Mesenteric fat pad (tissue), 1 donor: ENCODE data around the gene STX5. TPM values are rescaled to one million over a fixed set of nuclear protein-coding genes. Genes with fewer than 3 reads are reported as not detected.
"Not testable (repeated sequence)": the region's sequence is repeated elsewhere in the genome, so short reads cannot be mapped to it uniquely, and the experiment has no call there.

ENCODE experiments used
- DNase-seq: peaks from one replicate; pipeline ENCODE4 v3.0.0-alpha.2; 2020; ENCODE audit warnings: low spot score
- total RNA-seq: library from RNA; stranded (reverse); fragmentation: NEBNext Ultra II Directional; extraction: Animal tissue kit (Norgen Biotek cat#: 25700); gene quantifications from one replicate; pipeline ENCODE4 v1.2.1, GENCODE V29; 2021
- donor health status: DM: yes; HTN: yes; CAD: no.

STX5 gene
- total RNA-seq, 1 donor from 2014 or later, result 41.8 TPM

DNA sequence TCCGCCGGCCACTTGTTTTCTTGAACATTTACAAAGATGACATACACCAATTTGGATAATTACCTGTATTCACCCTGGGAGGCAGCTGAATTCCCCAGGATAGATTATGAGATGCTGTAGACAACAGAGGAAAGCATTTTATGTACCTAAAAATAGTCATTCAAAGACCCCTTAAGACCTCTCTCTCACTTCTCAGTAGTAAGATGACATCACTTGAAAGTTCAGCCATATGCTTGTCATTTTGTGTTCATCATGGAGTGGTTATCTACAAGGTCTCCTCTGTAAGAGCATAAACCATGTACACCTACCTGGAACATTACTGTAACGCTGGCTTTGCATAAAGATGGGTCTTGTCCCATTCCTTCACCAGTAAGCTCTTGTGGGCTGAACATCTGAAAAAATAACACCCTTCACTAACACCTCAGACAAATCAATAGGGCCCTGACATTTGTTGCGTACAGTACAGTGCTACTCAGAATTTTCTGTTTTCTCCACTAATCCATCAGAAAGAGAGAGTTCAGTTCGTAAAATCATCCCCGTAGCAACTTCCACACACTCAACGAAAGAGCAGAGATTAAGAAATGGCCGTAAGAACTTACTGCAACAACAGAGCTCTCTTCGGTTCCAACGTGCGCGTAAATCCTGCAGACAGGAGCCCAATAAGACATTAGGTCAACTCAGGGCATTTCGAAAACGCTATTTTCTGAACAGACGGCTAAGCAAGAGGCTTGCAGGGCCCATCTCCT is 23.1 kb upstream of the STX5 start:
- DNase-seq, result no peak

DNA sequence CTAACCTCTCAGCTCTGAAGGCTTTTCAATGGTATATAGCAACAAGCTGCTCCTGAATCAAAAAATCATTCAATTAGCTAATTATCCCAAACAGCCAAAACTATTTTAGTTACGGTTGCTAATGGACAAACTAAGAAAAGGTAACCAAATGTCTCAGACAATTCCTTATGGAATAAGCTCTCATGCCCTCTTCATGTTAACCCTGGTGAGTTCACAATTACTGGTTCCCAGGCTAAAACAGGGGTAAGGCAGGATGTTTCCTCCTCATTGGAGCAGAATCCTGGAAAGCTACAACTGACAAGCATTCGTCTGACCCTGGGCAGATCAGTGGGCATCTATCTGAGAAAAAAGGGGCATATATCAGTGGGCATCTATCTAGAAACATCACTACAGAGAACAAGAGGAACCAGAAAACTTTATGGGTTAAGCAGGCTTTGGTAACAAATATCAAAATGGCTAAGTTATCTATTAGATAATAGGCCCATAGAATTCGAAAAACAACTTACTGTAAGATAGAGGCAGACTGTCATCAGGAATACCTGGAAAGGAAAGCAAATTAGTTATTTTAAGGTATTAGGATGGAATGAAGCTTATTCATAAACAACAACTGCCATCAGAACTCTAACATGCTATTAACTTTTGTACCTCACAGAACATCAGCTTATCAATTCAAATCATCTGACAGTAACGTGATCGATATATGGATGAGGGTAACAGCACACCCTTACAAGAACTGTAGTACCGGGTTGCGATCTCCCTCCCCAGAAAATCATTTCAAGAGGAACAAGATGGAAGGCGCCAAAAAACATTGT is 22.4 kb upstream of the STX5 start:
- no peak for DNase-seq

DNA sequence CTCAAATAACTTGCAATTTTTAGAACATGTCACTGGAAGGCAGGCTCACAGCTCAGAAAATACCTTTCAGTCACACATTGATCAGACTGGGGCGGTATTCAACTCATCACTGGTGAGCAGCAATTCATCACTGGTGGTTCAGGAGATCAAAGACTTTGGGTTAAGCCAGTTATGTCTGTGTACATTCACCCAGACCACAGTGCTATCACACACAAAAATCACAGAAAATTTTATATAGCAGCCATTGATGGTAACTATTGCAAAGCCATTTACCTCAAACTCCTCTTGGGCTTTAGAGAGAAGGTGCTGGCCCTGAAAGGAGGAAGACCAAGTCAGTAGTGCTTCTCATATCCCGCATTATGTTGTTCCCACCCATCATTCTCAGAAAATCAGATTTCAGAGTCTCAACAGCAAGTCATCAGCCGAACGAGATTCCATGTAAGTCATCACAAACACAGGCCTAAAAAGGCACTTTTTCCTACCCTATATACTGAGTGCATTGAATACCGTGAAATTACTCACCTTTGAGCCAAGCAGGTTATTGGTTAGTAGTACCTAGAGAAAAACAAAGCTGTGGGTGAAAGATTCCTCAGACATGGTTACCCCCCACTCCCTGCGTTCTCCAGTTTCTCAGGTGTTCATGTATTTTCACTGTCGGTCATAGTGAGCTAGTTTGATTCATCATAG is 21.6 kb upstream of the STX5 start:
- no peak for DNase-seq

DNA sequence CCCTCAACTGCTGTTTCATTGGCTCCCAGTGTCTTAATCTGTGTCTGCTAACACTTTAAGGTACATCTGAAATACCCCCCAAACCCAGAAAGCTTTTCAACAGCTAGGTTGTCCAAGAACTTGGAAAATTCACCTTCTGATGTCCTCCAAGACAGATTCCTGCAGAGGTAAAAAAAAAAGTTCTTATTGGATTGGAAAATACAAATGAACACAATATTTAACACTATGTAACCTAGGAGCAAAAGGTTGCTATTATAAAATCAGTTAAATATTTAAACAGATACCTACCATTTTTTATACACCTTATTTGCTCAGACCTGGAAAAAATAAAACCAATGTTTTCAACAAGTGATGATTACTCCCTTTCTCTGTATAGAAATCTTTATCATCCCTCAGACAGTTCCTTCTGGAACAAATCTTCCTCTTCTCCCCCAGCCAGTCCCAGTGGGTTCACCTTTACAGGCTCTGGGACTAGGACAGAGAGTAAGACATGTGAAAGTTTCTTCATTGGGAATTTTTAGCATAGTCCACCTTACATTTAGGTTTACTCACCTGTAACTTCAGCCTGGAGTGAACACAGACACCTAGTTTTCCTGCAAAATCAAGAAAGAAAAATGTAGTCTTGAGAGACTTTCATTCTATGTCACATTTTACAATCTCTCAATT is 20.8 kb upstream of the STX5 start:
- no peak for DNase-seq

DNA sequence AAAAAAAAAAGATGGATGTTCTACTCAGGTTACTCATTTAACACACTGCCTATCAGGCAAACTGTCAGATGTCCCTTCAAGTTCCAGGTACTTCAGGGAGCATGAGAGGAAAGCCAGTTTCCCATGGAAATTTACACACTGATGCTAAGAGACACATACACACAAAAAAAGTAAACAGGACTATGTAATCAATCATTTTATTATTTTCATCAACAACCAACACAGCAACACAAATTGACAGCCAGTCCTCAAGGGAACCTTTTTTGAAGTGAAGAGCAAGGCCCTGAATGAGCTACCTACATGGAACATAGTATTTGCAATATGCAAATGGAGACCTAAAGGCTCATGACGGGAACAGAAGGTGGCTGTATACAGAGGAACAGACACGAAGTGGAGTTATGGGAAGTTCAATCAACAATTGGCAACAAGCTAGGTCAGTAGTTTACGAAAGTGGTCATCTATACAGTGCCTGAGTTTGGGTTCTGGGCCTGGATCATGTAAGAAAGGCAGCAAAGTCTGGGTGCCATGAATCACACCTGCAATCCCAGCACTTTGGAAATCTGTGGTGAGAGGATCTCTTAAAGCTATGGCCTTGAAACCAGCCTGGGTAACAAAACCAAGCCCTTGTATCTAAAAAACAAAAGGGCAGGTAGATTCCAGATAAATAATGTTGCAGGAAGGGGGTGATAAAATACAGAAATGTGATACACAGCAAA is 20.1 kb upstream of the STX5 start:
- no peak for DNase-seq

DNA sequence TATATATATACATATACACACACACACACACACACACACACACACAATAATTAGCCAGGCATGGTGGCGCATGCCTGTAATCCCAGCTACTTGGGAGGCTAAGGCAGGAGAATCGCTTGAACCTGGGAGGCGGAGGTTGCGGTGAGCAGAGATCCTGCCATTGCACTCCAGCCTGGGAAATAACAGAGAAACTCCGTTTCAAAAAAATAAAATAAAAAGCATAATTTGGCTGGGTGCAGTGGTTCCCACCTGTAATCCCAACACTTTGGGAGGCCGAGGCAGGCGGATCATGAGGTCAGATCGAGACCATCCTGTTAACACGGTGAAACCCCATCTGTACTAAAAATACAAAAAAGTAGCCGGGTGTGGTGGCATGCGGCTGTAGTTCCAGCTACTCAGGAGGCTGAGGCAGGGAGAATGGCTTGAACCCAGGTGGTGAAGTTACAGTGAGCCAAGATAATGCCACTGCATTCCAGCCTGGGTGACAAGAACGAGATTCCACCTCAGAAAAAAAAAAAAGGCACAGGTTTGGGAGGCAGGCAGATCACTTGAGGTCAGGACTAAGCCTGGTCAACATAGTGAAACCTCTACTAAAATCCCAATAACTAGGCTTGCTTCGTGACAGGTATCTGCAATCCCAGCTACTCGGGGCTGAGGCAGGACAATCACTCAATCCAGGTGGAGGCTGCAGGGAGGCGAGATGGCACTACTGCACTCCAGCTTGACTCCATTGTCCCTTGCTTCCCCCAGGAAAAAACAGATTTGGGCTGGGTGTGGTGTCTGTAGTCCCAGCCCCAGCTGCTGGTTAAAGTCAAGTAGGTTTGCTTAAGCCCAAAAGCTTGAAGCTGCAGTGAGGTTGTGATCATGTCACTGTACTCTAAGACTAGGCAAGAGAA is 19.3 kb upstream of the STX5 start:
- no peak for DNase-seq

DNA sequence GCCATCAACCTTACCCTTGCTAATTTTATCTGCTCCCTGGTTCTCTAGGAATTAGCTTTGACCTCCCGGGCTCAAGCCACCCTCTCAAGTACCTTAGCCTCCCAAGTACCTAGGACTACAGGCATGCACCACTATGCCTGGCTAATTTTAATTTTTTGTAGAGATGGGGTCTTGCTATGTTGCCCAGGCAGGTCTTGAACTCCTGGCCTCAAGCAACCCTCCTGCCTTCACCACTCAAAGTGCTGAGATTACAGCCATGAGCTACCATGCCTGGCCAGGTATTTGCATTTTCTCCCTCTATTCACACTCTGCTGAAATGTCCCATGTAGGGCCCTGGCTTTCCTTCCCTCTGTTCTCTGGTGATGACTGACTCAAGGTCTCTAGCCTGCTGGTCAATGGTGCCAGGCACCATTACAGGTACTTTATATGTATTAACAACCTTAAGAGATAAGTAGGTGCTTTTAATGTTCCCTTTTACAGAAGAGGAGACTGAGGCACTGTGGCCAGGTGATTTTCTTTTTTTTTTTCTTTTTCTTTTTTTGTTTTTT is 16.0 kb upstream of the STX5 start:
- DNase-seq, result no peak

DNA sequence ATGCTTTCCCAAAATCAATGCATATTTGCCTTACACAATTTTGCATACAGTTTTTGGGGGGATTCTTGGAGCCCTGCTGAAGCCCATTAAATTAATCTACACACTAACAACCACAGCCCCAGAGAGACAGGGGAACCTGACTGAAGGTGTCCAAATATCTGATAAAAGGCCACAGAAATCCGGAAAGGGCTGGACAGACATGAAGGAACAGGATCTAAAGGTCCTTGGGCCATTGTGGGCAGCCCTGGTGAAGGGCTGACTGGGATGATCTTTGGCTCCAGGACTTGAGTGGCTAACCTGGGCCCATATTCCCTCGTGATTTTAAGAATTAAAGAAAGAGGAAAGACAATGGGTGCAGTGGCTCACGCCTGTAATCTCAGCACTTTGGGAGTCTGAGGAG is 14.3 kb upstream of the STX5 start:
- DNase-seq, result no peak

DNA sequence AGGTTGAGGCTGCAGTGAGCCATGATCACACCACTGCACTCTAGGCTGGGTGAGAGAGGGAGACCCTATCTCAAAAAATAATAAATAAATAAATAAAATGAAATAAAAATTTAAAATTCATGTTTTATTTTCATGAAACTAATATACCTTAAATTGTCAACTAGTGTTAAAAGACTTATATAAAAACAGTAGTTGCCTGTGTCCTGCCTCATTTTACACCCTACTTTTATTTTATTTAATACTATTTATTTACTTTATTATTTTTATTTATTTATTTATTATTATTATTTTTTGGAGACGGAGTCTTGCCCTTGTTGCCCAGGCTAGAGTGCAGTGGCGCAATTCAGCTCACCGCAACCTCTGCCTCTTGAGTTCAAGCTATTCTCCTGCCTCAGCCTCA is 12.3 kb upstream of the STX5 start:
- DNase-seq, result no peak

DNA sequence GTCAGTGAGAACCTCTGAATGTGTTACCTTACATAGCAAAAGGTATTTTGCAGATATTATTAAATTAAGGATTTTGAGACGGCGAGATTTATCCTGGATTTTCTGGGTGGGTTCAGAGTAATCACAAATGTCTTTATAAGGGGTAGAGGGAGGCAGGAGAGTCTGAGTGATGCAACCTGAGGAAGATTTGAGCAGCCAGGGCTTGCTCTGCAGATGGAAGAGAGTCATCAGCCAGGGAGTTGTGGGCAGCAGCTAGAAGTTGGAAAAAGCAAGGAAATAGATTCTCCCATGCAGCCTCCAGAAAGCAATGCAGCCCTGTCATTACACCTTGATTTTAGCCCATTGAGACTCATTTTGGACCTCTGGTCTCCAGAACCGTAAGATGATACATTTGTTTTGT is 11.6 kb upstream of the STX5 start:
- no peak for DNase-seq

DNA sequence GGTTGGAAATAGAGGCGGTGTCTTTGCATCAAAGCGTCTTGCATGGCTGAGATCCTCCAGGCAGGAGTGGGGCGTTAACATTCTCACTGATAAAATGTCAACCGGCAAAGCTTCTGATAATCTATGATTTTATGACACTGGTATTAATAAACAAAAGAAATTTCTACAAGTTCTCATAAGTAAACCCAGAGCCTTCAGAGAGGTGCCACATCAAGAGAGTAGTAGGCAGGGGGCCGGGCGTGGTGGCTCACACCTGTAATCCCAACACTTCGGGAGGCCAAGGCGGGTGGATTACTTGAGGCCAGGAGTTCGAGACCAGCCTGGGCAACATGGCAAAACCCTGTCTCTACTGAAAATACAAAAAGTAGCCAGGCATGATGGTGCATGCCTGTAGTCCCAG is 11.0 kb upstream of the STX5 start:
- not testable (repeated sequence) for DNase-seq

DNA sequence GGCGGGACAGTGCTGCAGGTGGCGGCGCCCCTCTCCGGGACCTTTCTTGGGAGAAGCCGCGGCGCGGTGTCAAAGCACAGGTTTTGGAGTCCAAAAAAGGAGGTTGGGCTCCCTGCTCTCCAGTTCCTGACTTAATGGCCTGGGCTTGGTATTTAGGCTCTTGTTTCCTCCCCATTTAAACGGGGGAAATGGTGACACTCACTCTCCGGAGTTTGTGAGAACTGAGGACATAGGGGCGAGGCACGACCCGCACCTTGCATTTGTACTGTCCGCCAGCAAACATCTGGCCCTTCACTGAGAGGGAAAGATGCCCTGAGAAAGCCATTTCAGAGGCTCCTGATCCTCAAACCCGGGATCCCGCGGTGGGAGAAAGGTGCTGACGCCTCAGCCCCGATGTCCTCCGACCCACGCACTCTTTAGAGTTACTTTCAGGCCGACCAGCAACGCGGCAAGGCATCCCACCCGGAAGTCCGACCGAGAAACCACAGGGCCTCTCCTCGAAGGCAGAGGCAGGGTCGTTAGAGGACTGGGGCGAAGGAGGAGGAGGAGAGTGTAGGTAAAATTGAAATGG is 10.4 kb upstream of the STX5 start:
- DNase-seq, result peak; percentile 93

DNA sequence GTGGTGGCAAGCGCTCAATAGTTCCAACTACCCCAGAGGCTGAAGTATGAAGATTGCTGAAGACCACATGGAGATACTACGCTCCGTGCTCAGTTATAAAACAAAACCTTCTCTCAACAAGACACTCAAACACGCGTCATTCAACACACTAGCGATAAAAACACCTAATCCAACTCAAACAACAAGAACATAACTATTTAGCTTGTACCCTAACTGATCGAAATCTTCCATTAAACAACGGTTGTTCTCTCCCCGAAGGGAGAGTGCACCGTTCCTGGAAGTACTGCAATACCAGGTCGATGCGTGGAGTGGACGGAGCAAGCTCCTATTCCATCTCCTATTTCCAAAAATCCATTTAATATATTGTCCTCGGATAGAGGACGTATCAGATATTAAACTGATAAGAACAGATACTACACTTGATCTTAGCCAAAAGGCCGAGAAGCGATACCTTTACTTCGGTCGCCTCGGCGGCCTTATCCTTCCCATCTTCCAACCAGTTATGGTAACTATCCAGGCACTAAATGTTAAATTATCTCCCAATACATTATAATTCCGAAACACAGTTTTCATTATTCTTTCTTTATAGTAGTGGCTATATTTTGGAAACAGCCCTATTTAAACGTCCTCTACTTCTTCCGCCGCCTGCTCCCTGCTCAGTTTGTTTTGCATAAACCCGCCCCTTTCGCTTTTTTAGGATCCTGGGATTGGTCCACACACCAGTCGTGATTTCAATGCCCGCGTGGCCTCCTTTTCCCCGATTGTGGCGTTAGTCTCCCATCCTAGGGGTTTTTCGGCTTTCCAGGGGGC is 9.7 kb upstream of the STX5 start:
- no peak for DNase-seq

DNA sequence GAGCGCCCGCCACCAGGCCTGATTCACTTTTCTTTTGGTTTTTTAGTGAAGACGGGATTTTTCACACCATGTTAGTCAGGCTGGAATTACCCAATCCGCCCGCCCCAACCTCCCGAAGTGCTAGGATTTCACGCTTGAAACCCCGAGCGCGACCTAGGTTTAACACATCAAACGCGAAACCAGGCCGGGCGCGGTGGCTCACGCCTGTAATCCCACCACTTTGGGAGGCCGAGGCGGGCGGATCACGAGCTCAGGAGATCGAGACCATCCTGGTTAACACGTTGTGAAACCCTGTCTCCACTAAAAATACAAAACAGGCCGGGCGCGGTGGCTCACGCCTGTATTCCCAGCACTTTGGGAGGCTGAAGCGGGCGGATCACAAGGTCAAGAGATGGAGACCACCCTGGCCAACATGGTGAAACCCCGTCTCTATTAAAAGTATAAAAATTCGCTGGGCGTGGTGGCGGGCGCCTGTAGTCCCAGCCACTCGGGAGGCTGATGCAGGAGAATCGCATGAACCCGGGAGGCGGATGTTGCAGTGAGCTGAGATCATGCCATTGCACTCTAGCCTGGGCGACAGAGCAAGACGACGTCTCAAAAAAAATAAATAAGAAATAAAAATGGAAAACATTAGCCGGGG is 9.0 kb upstream of the STX5 start:
- DNase-seq, result peak; percentile 91

DNA sequence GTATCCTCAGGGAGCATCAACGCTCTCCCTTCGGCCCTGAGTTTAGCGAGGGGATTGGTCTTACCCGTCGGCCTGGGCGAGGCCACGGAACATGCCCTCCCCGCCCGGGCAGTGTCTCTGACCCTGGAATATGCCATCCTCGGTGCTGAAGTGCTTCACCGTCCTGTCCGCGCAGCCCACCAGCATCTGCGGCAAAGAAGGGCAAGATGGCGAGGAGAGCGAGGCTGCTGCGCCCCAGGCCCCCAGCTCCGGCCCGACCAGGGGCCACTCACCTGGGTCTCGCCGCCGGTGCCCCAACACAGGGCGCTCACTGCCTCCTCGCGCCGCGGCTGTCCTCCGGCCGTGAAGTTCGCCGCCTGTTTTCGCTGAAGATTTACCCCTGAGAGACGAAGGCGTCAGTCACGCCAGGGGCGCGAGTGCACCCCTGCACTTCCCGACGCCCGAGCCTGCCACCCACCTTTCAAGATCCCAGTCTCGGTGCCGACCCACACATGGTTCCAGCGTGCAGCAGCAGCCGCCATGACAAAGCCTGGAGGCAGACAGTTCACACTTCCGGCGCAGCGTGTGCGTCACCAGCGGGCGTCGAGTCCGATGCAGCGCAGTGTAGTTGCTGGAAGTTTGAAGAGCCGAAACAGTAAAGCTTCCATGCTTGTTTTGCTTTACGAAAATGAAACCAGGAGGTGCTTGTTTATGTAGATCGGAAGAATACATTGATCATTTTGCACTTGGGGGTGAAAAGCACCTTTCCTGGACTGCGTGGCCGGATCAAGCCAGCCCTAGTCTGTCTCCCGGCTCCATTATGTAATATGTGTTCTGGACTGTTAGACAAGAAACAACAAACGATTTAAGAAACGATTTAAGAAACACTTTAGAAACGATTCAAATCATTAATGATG is 7.4 kb upstream of the STX5 start, which contains the start of gene WDR74:
Gene WDR74 (minus strand): TSS at position 541 of the 896 bp plus-strand sequence. CDS start 20 bp downstream, at position 521.
- DNase-seq, result peak; percentile 96

DNA sequence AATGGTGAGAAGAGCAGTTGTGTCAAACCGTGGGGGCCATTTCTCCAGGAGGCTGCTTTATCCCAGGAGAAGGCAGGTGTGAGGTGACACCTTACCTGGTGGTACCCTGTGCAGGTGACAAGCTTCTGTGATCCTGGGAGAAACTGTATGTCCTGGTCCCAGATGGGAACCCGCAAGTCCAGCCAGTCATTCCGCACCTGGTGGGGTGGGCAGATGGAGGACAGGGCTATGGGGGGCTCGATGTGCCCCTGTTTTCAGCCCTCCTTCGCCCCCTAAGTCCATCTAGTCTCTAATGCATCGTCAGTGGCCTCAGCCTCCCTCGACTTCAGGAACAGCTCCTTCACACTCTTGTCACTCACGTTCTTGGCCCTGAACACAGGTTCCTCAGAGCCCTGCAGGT is 3.5 kb upstream of the STX5 start:
- no peak for DNase-seq
